ENCODE measurements around the gene PRKG1.
"Not testable (repeated sequence)": the region's sequence is repeated elsewhere in the genome, so short reads cannot be mapped to it uniquely, and the experiment has no call there.

Gene PRKG1

GRCh38 chr10:52194191-52194590 is 1119.9 kb downstream of the PRKG1 start:
- H3K4me3 ChIP-seq (ENCODE audit: low read depth, low read length): no peak overlapping the region
- TF ChIP-seq CTCF (IDR thresholded peaks at IDR 0.05; ENCODE audit: borderline replicate concordance, insufficient read depth, low read depth, low read length): no peak

GRCh38 chr10:52194716-52195115 is 1120.4 kb downstream of the PRKG1 start:
- no peak overlapping the region for H3K4me3 ChIP-seq (ENCODE audit: low read depth, low read length)
- no peak for TF ChIP-seq CTCF (IDR thresholded peaks at IDR 0.05; ENCODE audit: borderline replicate concordance, insufficient read depth, low read depth, low read length)

- no peak for TF ChIP-seq CTCF (IDR thresholded peaks at IDR 0.05; ENCODE audit: borderline replicate concordance, insufficient read depth, low read depth, low read length)
- no peak overlapping the region for H3K4me3 ChIP-seq (ENCODE audit: low read depth, low read length)
Measured at GRCh38 chr10:52197098-52197497, 1122.8 kb downstream of the PRKG1 start.

GRCh38 chr10:52198540-52198939 is 1124.3 kb downstream of the PRKG1 start:
- no peak overlapping the region for H3K4me3 ChIP-seq (ENCODE audit: low read depth, low read length)
- no peak for TF ChIP-seq CTCF (IDR thresholded peaks at IDR 0.05; ENCODE audit: borderline replicate concordance, insufficient read depth, low read depth, low read length)

- H3K4me3 ChIP-seq (ENCODE audit: low read depth, low read length): not testable (repeated sequence)
Measured at GRCh38 chr10:52204906-52205305, 1130.6 kb downstream of the PRKG1 start.

- TF ChIP-seq CTCF (IDR thresholded peaks at IDR 0.05; ENCODE audit: borderline replicate concordance, insufficient read depth, low read depth, low read length): no peak
- no peak overlapping the region for H3K4me3 ChIP-seq (ENCODE audit: low read depth, low read length)
Measured at GRCh38 chr10:52208365-52208764, 1134.1 kb downstream of the PRKG1 start.

GRCh38 chr10:52210161-52210560 is 1135.9 kb downstream of the PRKG1 start:
- no peak overlapping the region for H3K4me3 ChIP-seq (ENCODE audit: low read depth, low read length)
- TF ChIP-seq CTCF (IDR thresholded peaks at IDR 0.05; ENCODE audit: borderline replicate concordance, insufficient read depth, low read depth, low read length): no peak

GRCh38 chr10:52212062-52212461 is 1137.8 kb downstream of the PRKG1 start:
- H3K4me3 ChIP-seq (ENCODE audit: low read depth, low read length): no peak overlapping the region
- TF ChIP-seq CTCF (IDR thresholded peaks at IDR 0.05; ENCODE audit: borderline replicate concordance, insufficient read depth, low read depth, low read length): no peak
